ENCODE data around the gene TGM1. TPM values are rescaled to one million over a fixed set of nuclear protein-coding genes. Genes with fewer than 3 reads are reported as not detected.
A peak's percentile ranks its signal among the peaks of the same experiment; 100 is the strongest.
"Not testable (repeated sequence)": the region's sequence is repeated elsewhere in the genome, so short reads cannot be mapped to it uniquely, and the experiment has no call there.

TGM1 gene
- total RNA-seq, 1 donor from 2014 or later, result 2.7 TPM

DNA sequence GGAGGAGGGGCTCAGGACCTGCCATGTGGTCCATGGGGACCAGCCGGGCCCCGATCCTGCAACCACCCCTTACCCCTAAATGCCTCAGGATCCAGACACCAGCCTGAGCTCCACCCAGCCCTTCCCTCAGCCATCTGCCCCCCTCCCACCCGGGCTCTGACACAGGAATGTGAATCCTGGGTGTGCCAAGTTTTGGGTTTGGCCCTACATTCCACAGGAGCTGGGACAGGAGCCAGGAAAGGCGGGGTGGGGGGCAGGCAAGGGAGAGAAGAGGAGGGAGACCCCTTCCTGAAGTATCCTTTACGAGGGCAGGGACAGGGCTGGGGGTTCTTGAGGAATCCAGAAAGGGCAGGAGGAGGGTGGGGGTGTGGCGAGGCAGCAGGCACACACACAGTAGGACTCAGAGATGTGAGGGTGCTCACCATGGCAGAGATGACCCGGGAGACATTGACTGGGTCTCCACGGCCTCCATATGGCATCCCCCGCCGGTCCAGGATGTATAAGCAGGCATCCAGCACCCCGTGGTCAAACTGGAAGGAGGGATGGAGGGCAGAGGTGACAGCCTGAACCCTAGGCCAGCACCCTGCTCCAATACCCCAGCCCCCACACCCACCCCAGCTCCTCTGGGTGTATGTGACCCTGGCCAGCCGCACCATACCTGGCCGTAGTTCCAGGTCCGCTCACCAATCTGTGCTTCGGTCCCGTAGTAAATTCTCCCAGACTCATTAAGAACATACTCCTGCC, 3.5 kb downstream of the TGM1 start:
- ATAC-seq (no peak), DNase-seq (no peak)
- intact Hi-C loops (cut with micrococcal nuclease), result no loop called here

- no peak for ATAC-seq
- DNase-seq, result no peak
- intact Hi-C loops (cut with micrococcal nuclease), result no loop called here
Observed at GRCh38 chr14:24258548-24259265, 4.3 kb downstream of the TGM1 start.

DNA sequence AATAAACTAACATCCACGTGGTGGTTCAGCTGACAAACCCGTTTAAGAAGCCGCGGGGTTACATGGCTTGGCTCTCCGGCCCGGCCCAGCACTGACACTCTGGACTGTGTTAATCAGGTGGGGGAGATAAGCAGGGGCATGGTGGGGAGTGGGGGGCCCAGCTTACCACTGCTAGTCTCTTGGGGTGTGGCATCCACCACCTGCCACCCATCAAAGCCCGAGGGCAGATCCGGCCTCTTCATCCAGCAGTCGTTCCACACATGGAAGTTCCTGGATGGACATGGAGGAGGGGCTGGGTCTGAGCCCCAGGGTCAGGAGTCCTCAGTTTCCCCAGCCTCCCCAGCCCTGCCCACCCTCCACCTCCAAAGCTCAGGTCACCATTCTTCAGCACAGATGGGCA, 4.9 kb downstream of the TGM1 start:
- ATAC-seq (no peak), DNase-seq (no peak)
- intact Hi-C loops (cut with micrococcal nuclease), result no loop called here

- intact Hi-C loops (cut with micrococcal nuclease), result no loop called here
- DNase-seq (no peak), ATAC-seq (no peak)
Observed at GRCh38 chr14:24256960-24257359, 6.0 kb downstream of the TGM1 start.

- no peak for ATAC-seq
- intact Hi-C loops (cut with micrococcal nuclease), result no loop called here
- no peak for DNase-seq
Observed at GRCh38 chr14:24255931-24256711, 6.9 kb downstream of the TGM1 start.

- ATAC-seq, result no peak
- no peak for DNase-seq
- intact Hi-C loops (cut with micrococcal nuclease), result no loop called here
Observed at GRCh38 chr14:24255438-24255837, 7.5 kb downstream of the TGM1 start.

GRCh38 chr14:24254630-24255392, 8.2 kb downstream of the TGM1 start:
- ATAC-seq (no peak), DNase-seq (no peak)
- intact Hi-C loops (cut with micrococcal nuclease), result no loop called here

- no peak for ATAC-seq
- intact Hi-C loops (cut with micrococcal nuclease), result no loop called here
- DNase-seq, result no peak
Observed at GRCh38 chr14:24253936-24254335, 9.0 kb downstream of the TGM1 start.

DNA sequence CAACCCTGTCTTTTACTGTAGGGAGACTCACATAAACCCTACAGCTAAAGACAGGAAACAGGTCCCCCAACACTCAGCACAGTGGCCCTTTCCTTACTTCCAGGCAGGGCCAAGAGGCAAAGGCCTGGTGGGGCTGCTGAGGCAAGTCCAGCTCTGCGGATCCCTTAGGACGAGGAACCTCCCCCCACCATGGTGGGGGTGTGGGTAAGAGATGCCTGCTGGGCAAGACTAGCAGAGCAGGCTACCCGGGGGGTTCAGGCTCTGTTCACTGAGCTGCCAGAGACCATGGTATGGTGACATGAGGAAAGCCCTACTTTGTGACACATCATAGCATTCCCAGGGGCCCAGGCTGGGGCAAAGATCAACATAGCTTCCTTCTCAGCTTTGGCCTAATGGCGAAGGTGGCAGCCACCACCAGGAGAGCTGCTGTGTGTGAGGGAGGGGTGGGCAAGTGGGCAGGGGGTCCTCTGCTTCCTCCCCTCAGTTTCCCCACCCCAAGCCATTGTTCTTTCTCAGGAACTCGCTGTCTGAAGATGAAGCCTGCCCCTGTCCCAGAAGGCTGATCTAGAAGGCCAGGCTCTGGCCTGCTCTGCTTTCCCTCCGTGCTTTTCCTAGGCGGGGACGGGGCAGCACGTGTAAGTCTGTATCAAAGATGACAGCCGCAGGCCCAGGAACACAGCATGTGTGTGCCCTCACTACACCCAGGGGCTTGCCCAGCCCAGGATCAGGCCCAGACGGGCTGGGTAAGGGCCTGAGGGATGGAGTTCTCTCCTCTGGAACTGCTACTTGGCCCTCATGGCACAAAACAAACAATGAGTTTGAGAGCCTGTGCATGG, 10.5 kb downstream of the TGM1 start:
- no peak for ATAC-seq
- intact Hi-C loops (cut with micrococcal nuclease), result no loop called here
- no peak for DNase-seq

- ATAC-seq (no peak), DNase-seq (no peak)
- intact Hi-C loops (cut with micrococcal nuclease), result no loop called here
Observed at GRCh38 chr14:24251880-24252288, 11.1 kb downstream of the TGM1 start.

- DNase-seq (no peak), ATAC-seq (no peak)
- intact Hi-C loops (cut with micrococcal nuclease), result no loop called here
Observed at GRCh38 chr14:24250354-24250753, 12.6 kb downstream of the TGM1 start.

DNA sequence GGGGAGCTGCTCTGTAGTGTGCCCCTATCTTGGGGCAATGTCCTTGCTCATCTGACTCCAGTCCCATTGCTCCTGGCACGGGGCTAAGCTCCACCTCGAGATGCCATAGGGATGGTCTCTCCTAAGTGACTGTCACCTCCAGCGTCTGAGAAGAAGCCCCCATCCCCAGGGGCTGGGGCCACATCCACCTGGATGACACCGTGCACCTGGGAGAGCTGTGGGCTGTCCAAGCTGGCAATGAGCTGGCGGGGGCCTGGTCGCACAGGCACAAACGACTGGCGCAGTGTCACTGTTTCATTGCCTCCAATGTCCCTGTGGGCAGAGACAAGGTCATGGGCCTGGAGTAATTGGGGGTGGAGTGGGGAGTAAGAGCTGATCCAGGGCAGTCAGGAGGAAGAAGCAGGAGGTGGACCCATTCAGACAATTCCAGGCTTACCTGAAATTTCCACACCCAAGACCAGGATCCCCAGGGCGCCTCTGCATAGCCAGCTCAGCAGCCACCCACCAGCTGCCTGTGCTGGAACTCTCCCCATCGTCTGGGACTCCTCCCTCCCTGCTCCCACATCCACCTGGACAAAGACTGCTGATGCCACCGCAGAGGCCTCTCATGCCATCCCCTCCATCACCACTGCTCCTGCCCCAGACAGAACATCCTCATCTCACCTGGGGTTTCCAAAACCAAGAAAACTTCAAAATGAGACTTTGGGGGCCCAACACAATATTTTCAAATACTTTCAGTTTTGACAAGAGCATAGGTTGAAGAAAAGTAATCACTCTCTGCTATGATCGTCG, 13.6 kb downstream of the TGM1 start:
- DNase-seq (no peak), ATAC-seq (no peak)
- intact Hi-C loops (cut with micrococcal nuclease), result loop anchor here (5.0 kb wide), 1 partner anchor 43 kb away; no protein-coding TSS in a partner anchor

GRCh38 chr14:24247422-24247821, 15.6 kb downstream of the TGM1 start:
- ATAC-seq, result no peak
- no peak for DNase-seq
- intact Hi-C loops (cut with micrococcal nuclease), result loop anchor here (5.0 kb wide), 1 partner anchor 45 kb away; no protein-coding TSS in a partner anchor

GRCh38 chr14:24246765-24247212, 16.2 kb downstream of the TGM1 start:
- no peak for ATAC-seq
- intact Hi-C loops (cut with micrococcal nuclease), result loop anchor here (5.0 kb wide), 1 partner anchor 46 kb away; no protein-coding TSS in a partner anchor

DNA sequence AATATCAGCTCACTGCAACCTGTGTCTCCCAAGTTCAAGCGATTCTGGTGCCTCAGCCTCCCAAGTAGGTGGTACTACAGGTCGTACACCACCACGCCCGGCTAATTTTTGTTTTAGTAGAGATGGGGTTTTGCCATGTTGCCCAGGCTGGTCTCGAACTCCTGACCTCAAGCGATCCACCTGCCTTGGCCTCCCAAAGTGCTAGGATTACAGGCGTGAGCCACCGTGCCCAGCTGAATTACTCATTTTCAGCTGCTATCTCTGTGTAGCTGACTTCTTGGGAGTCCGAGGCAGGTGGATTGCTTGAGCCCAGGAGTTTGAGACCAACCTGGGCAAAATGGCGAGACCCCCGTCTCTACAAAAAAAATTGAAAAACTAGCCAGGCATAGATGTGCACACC, 17.6 kb downstream of the TGM1 start:
- ATAC-seq, DNase-seq: not testable (repeated sequence)
- intact Hi-C loops (cut with micrococcal nuclease), result loop anchor here (5.0 kb wide), 1 partner anchor 47 kb away; no protein-coding TSS in a partner anchor

More at GRCh38 chr14:24246765-24247212, 16.2 kb downstream of the TGM1 start:
- no peak for DNase-seq

- intact Hi-C loops (cut with micrococcal nuclease), result no loop called here
- DNase-seq (no peak), ATAC-seq (no peak)
Observed at GRCh38 chr14:24243336-24243836, 19.6 kb downstream of the TGM1 start.

GRCh38 chr14:24241829-24242443, 21.0 kb downstream of the TGM1 start:
- peak; percentile 93 for ATAC-seq
- peak; percentile 94 for DNase-seq
- intact Hi-C loops (cut with micrococcal nuclease), result no loop called here

Measured in left ventricle myocardium superior (tissue), 1 donor.